Measurements from ENCODE around the gene TMEM33.

DNA sequence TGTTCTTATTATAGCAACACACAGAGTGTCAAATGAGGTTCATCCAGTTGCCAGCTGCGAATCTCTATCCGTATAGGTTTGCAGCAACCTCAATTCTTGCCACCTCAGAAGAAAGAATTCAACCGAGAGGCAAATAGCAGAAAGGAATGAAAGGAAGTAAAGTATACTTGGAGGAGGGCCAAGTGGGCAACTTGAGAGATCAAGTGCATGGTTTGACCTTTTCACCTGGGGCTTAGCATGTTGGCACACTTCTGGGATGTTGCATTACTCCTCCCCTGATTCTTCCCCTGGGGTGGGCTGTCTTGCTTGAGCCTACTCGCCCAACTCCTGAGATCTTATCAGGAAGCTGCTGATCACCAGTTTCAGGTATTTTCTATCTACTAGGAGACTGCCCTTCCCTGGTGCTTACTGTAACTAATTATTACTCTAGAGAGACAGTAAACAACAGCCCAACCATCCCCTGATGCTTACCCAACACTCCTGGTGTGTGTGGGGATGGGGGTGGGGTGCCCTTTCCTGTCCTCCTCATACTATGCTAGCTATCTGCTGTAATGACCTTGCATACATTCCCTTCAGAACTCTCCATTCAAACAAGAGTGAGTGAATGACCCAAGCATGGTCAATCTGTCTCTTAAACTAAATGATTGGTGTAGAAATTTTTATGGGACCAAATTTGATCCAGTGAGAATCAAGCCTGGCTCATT, 7.3 kb upstream of the TMEM33 start:
- TF ChIP-seq, protein P1, sequence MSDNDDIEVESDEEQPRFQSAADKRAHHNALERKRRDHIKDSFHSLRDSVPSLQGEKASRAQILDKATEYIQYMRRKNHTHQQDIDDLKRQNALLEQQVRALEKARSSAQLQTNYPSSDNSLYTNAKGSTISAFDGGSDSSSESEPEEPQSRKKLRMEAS (IDR thresholded peaks at IDR 0.05): no peak
- no peak for TF ChIP-seq CEBPB (IDR thresholded peaks at IDR 0.05)
- TF ChIP-seq, protein P2, sequence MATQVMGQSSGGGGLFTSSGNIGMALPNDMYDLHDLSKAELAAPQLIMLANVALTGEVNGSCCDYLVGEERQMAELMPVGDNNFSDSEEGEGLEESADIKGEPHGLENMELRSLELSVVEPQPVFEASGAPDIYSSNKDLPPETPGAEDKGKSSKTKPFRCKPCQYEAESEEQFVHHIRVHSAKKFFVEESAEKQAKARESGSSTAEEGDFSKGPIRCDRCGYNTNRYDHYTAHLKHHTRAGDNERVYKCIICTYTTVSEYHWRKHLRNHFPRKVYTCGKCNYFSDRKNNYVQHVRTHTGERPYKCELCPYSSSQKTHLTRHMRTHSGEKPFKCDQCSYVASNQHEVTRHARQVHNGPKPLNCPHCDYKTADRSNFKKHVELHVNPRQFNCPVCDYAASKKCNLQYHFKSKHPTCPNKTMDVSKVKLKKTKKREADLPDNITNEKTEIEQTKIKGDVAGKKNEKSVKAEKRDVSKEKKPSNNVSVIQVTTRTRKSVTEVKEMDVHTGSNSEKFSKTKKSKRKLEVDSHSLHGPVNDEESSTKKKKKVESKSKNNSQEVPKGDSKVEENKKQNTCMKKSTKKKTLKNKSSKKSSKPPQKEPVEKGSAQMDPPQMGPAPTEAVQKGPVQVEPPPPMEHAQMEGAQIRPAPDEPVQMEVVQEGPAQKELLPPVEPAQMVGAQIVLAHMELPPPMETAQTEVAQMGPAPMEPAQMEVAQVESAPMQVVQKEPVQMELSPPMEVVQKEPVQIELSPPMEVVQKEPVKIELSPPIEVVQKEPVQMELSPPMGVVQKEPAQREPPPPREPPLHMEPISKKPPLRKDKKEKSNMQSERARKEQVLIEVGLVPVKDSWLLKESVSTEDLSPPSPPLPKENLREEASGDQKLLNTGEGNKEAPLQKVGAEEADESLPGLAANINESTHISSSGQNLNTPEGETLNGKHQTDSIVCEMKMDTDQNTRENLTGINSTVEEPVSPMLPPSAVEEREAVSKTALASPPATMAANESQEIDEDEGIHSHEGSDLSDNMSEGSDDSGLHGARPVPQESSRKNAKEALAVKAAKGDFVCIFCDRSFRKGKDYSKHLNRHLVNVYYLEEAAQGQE (IDR thresholded peaks at IDR 0.05; ENCODE audit: low read depth): no peak
- no peak for TF ChIP-seq CREB1 (IDR thresholded peaks at IDR 0.05; ENCODE audit: low read depth)
- TF ChIP-seq TAF1 (IDR thresholded peaks at IDR 0.05; ENCODE audit: low read depth): no peak
- no peak for TF ChIP-seq ZBTB7A (IDR thresholded peaks at IDR 0.05; ENCODE audit: low read depth)
- no peak for TF ChIP-seq EP300 (IDR thresholded peaks at IDR 0.05; ENCODE audit: borderline replicate concordance)
- no peak for TF ChIP-seq FOXM1 (IDR thresholded peaks at IDR 0.05; ENCODE audit: borderline replicate concordance, low read depth)
- no peak for TF ChIP-seq EGR1 (IDR thresholded peaks at IDR 0.05)
- TF ChIP-seq NFIC (IDR thresholded peaks at IDR 0.05): no peak
- no peak for TF ChIP-seq RAD21 (IDR thresholded peaks at IDR 0.05; ENCODE audit: low read depth)
- no peak for TF ChIP-seq YY1 (IDR thresholded peaks at IDR 0.05; ENCODE audit: low read depth)

All from Ishikawa (cell line).